BLaER1 (cell line): ENCODE data around the gene SETMAR.

Source experiments
- H3K27ac ChIP-seq: shearing (Covaris generic); formaldehyde crosslinking; 2 replicates; pipeline ENCODE4 v1.8.1; 2022
- H3K27me3 ChIP-seq: shearing (Covaris generic); formaldehyde crosslinking; 2 replicates; pipeline ENCODE4 v1.8.1; 2022
- H3K36me3 ChIP-seq: shearing (Covaris generic); formaldehyde crosslinking; 2 replicates; pipeline ENCODE4 v1.8.1; 2022
- H3K4me1 ChIP-seq: shearing (Covaris generic); formaldehyde crosslinking; 2 replicates; pipeline ENCODE4 v1.8.1; 2022
- H3K4me2 ChIP-seq: shearing (Covaris generic); formaldehyde crosslinking; 2 replicates; pipeline ENCODE4 v1.8.1; 2022
- H3K4me3 ChIP-seq: shearing (Covaris generic); formaldehyde crosslinking; 2 replicates; pipeline ENCODE4 v1.8.1; 2022
- H3K9ac ChIP-seq: shearing (Covaris generic); formaldehyde crosslinking; 2 replicates; pipeline ENCODE4 v1.8.1; 2022
- H3K9me3 ChIP-seq: shearing (Covaris generic); formaldehyde crosslinking; 2 replicates; pipeline ENCODE4 v1.8.1; 2022
- H4K20me1 ChIP-seq: shearing (Covaris generic); formaldehyde crosslinking; 2 replicates; pipeline ENCODE4 v1.8.1; 2022
- Cebpa-rat ChIP-seq: shearing (Covaris generic); IDR thresholded peaks from 2 replicates; pipeline ENCODE4 v1.8.1; 2022

Gene SETMAR

GRCh38 chr3:4303187-4304123 is at the start of gene SETMAR:
TSS of gene SETMAR (plus strand) at chr3:4303369. CDS start at chr3:4303371, 2 bp downstream.
- Histone ChIP-seq H4K20me1 (peaks cover 1% of the 10 kb centered on the region; the same call in 1 of the 2 replicates), H3K27me3 (no peaks in the 10 kb centered on the region), H3K9me3 (peaks cover 9% of the 10 kb centered on the region; the same call in 1 of the 2 replicates), H3K4me2 (peak within 1 kb of the TSS; percentile 74), H3K36me3 (peaks cover 22% of the 10 kb centered on the region), H3K4me1 (peaks cover 27% of the 10 kb centered on the region), H3K27ac (peak within 1 kb of the TSS; percentile 99), H3K9ac (peak within 1 kb of the TSS; percentile 99), H3K4me3 (peak within 1 kb of the TSS; percentile 88)
- no peak for TF ChIP-seq Cebpa-rat

GRCh38 chr3:4261406-4261805 is 41.8 kb upstream of the SETMAR start:
- Histone ChIP-seq H3K4me1 (no peaks in the 10 kb centered on the region), H3K4me2 (no peak overlapping the region), H3K9me3 (no peaks in the 10 kb centered on the region), H3K36me3 (no peaks in the 10 kb centered on the region), H3K27ac (no peak overlapping the region), H4K20me1 (no peaks in the 10 kb centered on the region), H3K27me3 (peaks cover 3% of the 10 kb centered on the region; the same call in 1 of the 2 replicates), H3K9ac (no peak overlapping the region), H3K4me3 (no peak overlapping the region)
- TF ChIP-seq Cebpa-rat = no peak

GRCh38 chr3:4264040-4264439 is 39.1 kb upstream of the SETMAR start:
- H3K9me3 ChIP-seq = no peaks in the 10 kb centered on the region
- no peak overlapping the region for H3K4me2 ChIP-seq
- H3K27me3 ChIP-seq = peaks cover 3% of the 10 kb centered on the region; the same call in 1 of the 2 replicates
- no peaks in the 10 kb centered on the region for H3K4me1 ChIP-seq
- H3K4me3 ChIP-seq = no peak overlapping the region
- H3K36me3 ChIP-seq = no peaks in the 10 kb centered on the region
- no peaks in the 10 kb centered on the region for H4K20me1 ChIP-seq
- no peak for TF ChIP-seq Cebpa-rat
- no peak overlapping the region for H3K9ac ChIP-seq
- no peak overlapping the region for H3K27ac ChIP-seq

GRCh38 chr3:4270720-4271119 is 32.4 kb upstream of the SETMAR start:
- TF ChIP-seq Cebpa-rat = no peak
- Histone ChIP-seq H3K27ac (0 out of 2 replicates have a peak overlapping the region, but pooled peaks have one; percentile 28), H4K20me1 (no peaks in the 10 kb centered on the region), H3K36me3 (no peaks in the 10 kb centered on the region), H3K4me1 (peaks cover 19% of the 10 kb centered on the region), H3K9ac (no peak overlapping the region), H3K9me3 (no peaks in the 10 kb centered on the region), H3K4me2 (peak overlapping the region; percentile 75), H3K4me3 (no peak overlapping the region), H3K27me3 (no peaks in the 10 kb centered on the region)

GRCh38 chr3:4271834-4272233 is 31.3 kb upstream of the SETMAR start:
- Histone ChIP-seq H3K9ac (no peak overlapping the region), H3K36me3 (no peaks in the 10 kb centered on the region), H3K9me3 (no peaks in the 10 kb centered on the region), H3K4me2 (peak overlapping the region; percentile 75; the same call in 1 of the 2 replicates), H3K4me3 (no peak overlapping the region), H3K27me3 (no peaks in the 10 kb centered on the region), H3K27ac (no peak overlapping the region), H4K20me1 (no peaks in the 10 kb centered on the region), H3K4me1 (peaks cover 19% of the 10 kb centered on the region)
- no peak for TF ChIP-seq Cebpa-rat

GRCh38 chr3:4279516-4280105 is 23.6 kb upstream of the SETMAR start:
- no peaks in the 10 kb centered on the region for H3K36me3 ChIP-seq
- H3K9ac ChIP-seq = no peak overlapping the region
- no peaks in the 10 kb centered on the region for H4K20me1 ChIP-seq
- no peaks in the 10 kb centered on the region for H3K9me3 ChIP-seq
- no peak overlapping the region for H3K4me2 ChIP-seq
- H3K27me3 ChIP-seq = no peaks in the 10 kb centered on the region
- no peak overlapping the region for H3K4me3 ChIP-seq
- H3K27ac ChIP-seq = no peak overlapping the region
- peaks cover 4% of the 10 kb centered on the region; the same call in 1 of the 2 replicates for H3K4me1 ChIP-seq
- TF ChIP-seq Cebpa-rat = no peak

- Histone ChIP-seq H3K27me3 (no peaks in the 10 kb centered on the region), H4K20me1 (no peaks in the 10 kb centered on the region), H3K9ac (no peak overlapping the region), H3K4me1 (peaks cover 4% of the 10 kb centered on the region; the same call in 1 of the 2 replicates), H3K36me3 (no peaks in the 10 kb centered on the region), H3K4me3 (no peak overlapping the region), H3K27ac (no peak overlapping the region), H3K9me3 (no peaks in the 10 kb centered on the region), H3K4me2 (no peak overlapping the region)
- no peak for TF ChIP-seq Cebpa-rat
Observed at GRCh38 chr3:4281991-4282390, 21.2 kb upstream of the SETMAR start.

- no peaks in the 10 kb centered on the region for H3K36me3 ChIP-seq
- H3K9ac ChIP-seq = no peak overlapping the region
- peaks cover 4% of the 10 kb centered on the region; the same call in 1 of the 2 replicates for H3K4me1 ChIP-seq
- no peaks in the 10 kb centered on the region for H3K9me3 ChIP-seq
- no peak overlapping the region for H3K27ac ChIP-seq
- H4K20me1 ChIP-seq = no peaks in the 10 kb centered on the region
- no peaks in the 10 kb centered on the region for H3K27me3 ChIP-seq
- no peak for TF ChIP-seq Cebpa-rat
- no peak overlapping the region for H3K4me3 ChIP-seq
- no peak overlapping the region for H3K4me2 ChIP-seq
Observed at GRCh38 chr3:4284865-4285264, 18.3 kb upstream of the SETMAR start.

- Histone ChIP-seq H4K20me1 (no peaks in the 10 kb centered on the region), H3K9ac (no peak overlapping the region), H3K27me3 (no peaks in the 10 kb centered on the region), H3K9me3 (no peaks in the 10 kb centered on the region), H3K4me3 (no peak overlapping the region), H3K4me1 (peaks cover 2% of the 10 kb centered on the region; the same call in 1 of the 2 replicates), H3K27ac (no peak overlapping the region), H3K36me3 (no peaks in the 10 kb centered on the region), H3K4me2 (no peak overlapping the region)
- TF ChIP-seq Cebpa-rat = no peak
Observed at GRCh38 chr3:4289044-4289443, 14.1 kb upstream of the SETMAR start.
